Measurements from ENCODE around the gene C17orf67. TPM values are rescaled to one million over a fixed set of nuclear protein-coding genes. Genes with fewer than 3 reads are reported as not detected.

The C17orf67 gene
- total and polyA plus RNA-seq, 2 of the 13 experiments (the other 11 are each of a cell fraction or from before 2014, with no cell fraction given): 0.41 to 0.86 TPM

- TF ChIP-seq TERF1 (CRISPR knock-in tag; IDR thresholded peaks at IDR 0.05): no peak
- no peak for TF ChIP-seq PREB (CRISPR knock-in tag; IDR thresholded peaks at IDR 0.05)
- TF ChIP-seq FUBP1 (CRISPR knock-in tag; IDR thresholded peaks at IDR 0.05; ENCODE audit: borderline replicate concordance): no peak
- no peak for TF ChIP-seq ZNF841 (CRISPR knock-in tag; IDR thresholded peaks at IDR 0.05; ENCODE audit: borderline replicate concordance)
- TF ChIP-seq ZNF598 (CRISPR knock-in tag; IDR thresholded peaks at IDR 0.05; ENCODE audit: borderline replicate concordance): peak; percentile 47; the same call in 1 of the 2 replicates
- TF ChIP-seq FOXJ3 (CRISPR knock-in tag; IDR thresholded peaks at IDR 0.05; ENCODE audit: borderline replicate concordance): no peak
- no peak for TF ChIP-seq NPAS2 (CRISPR knock-in tag; IDR thresholded peaks at IDR 0.05; ENCODE audit: borderline replicate concordance)
- TF ChIP-seq SOX5 (CRISPR knock-in tag; IDR thresholded peaks at IDR 0.05; ENCODE audit: borderline replicate concordance): no peak
- no peak for TF ChIP-seq ZUFSP (CRISPR knock-in tag; IDR thresholded peaks at IDR 0.05; ENCODE audit: borderline replicate concordance)
- TF ChIP-seq AFF4 (CRISPR knock-in tag; IDR thresholded peaks at IDR 0.05): no peak
- no peak; the same call in 1 of the 2 replicates for TF ChIP-seq YEATS2 (CRISPR knock-in tag; IDR thresholded peaks at IDR 0.05; ENCODE audit: borderline replicate concordance)
- no peak for TF ChIP-seq MAZ (IDR thresholded peaks at IDR 0.05; ENCODE audit: borderline replicate concordance, low read depth, low read length)
- peak; percentile 34; the same call in 1 of the 2 replicates for TF ChIP-seq MAZ (CRISPR knock-in tag; IDR thresholded peaks at IDR 0.05; ENCODE audit: low read depth)
- 0 out of 2 replicates have a peak, but pooled peaks have one; percentile 64 for TF ChIP-seq ZNF337 (CRISPR knock-in tag; IDR thresholded peaks at IDR 0.05; ENCODE audit: borderline replicate concordance, low read depth)
- no peak for TF ChIP-seq IKZF1 (IDR thresholded peaks at IDR 0.05)
- peak; percentile 73 for TF ChIP-seq ZNF292 (CRISPR knock-in tag; IDR thresholded peaks at IDR 0.05; ENCODE audit: borderline replicate concordance, low read depth)
- 0 out of 2 replicates have a peak, but pooled peaks have one; percentile 38 for TF ChIP-seq ELF4 (CRISPR knock-in tag; IDR thresholded peaks at IDR 0.05; ENCODE audit: borderline replicate concordance)
- no peak for TF ChIP-seq ZFP1 (CRISPR knock-in tag; IDR thresholded peaks at IDR 0.05)
- no peak for TF ChIP-seq ZSCAN9 (CRISPR knock-in tag; IDR thresholded peaks at IDR 0.05; ENCODE audit: borderline replicate concordance)
These were observed 487 bp downstream of the C17orf67 start (continued) for GRCh38 chr17:56833057-56833808.
